Left forelimb (tissue), 1 donor: ENCODE data around the gene CD164.
"Not testable (repeated sequence)": the region's sequence is repeated elsewhere in the genome, so short reads cannot be mapped to it uniquely, and the experiment has no call there.

Experiments used
- DNase-seq: peaks from one replicate; pipeline ENCODE4 v3.0.0-alpha.2; 2018; ENCODE audit warnings: low spot score

CD164 gene

GRCh38 chr6:109342911-109343310 lies 39.4 kb downstream of the CD164 start:
- no peak for DNase-seq

- DNase-seq: no peak
Measured at GRCh38 chr6:109342506-109342905, 39.8 kb downstream of the CD164 start.

GRCh38 chr6:109340811-109341210 lies 41.5 kb downstream of the CD164 start:
- DNase-seq: no peak

- DNase-seq: no peak
Measured at GRCh38 chr6:109339906-109340678, 42.2 kb downstream of the CD164 start.

- DNase-seq: no peak
Measured at GRCh38 chr6:109336221-109336961, 45.9 kb downstream of the CD164 start.

- not testable (repeated sequence) for DNase-seq
Measured at GRCh38 chr6:109333870-109334269, 48.4 kb downstream of the CD164 start.

- peak; percentile 9 for DNase-seq
Measured at GRCh38 chr6:109332748-109333147, 49.5 kb downstream of the CD164 start.

- DNase-seq: no peak
Measured at GRCh38 chr6:109331081-109331480, 51.2 kb downstream of the CD164 start.

- DNase-seq: no peak
Measured at GRCh38 chr6:109330263-109330662, 52.0 kb downstream of the CD164 start.

GRCh38 chr6:109328629-109329028 lies 53.6 kb downstream of the CD164 start:
- no peak for DNase-seq

- no peak for DNase-seq
Measured at GRCh38 chr6:109327959-109328358, 54.3 kb downstream of the CD164 start.

GRCh38 chr6:109327491-109327890 lies 54.8 kb downstream of the CD164 start:
- no peak for DNase-seq

- no peak for DNase-seq
Measured at GRCh38 chr6:109326351-109326750, 55.9 kb downstream of the CD164 start.

- no peak for DNase-seq
Measured at GRCh38 chr6:109325400-109325801, 56.9 kb downstream of the CD164 start.

GRCh38 chr6:109323241-109323640 lies 59.0 kb downstream of the CD164 start:
- no peak for DNase-seq

- DNase-seq: no peak
Measured at GRCh38 chr6:109322825-109323224, 59.4 kb downstream of the CD164 start.

- no peak for DNase-seq
Measured at GRCh38 chr6:109321752-109322151, 60.5 kb downstream of the CD164 start.

GRCh38 chr6:109320072-109320471 lies 62.2 kb downstream of the CD164 start:
- no peak for DNase-seq

- no peak for DNase-seq
Measured at GRCh38 chr6:109318328-109318876, 63.9 kb downstream of the CD164 start.

- no peak for DNase-seq
Measured at GRCh38 chr6:109316909-109317308, 65.4 kb downstream of the CD164 start.
